ENCODE results near the gene MRTFA. TPM values are rescaled to one million over a fixed set of nuclear protein-coding genes. Genes with fewer than 3 reads are reported as not detected.

MRTFA gene
- total RNA-seq, 4 donors from 2014 or later, result 59.7 to 163 (median 111) TPM

- intact Hi-C loops (cut with DNase I; ENCODE audit: low total_unique reads), result no loop called here
- 52 to 53% methylated on average over 6 of the region's 6 CpGs for WGBS, 2 donors
- TF ChIP-seq CTCF (IDR thresholded peaks at IDR 0.05) (peak in 1 of 3 donors; percentile 91), POLR2A (IDR thresholded peaks at IDR 0.05) (no peak)
- peak in 1 of 2 donors; percentile 39 for DNase-seq (ENCODE audit: low spot score in 2 of 2)
- H3K4me3 ChIP-seq (ENCODE audit: low read depth, poor library complexity, severe bottlenecking), result no peak overlapping the region
These were observed 137.9 kb downstream of the MRTFA start for GRCh38 chr22:40498420-40499208.

- intact Hi-C loops (cut with DNase I; ENCODE audit: low total_unique reads), result no loop called here
- H3K4me3 ChIP-seq (ENCODE audit: low read depth, poor library complexity, severe bottlenecking), result no peak overlapping the region
- TF ChIP-seq POLR2A (IDR thresholded peaks at IDR 0.05) (no peak), CTCF (IDR thresholded peaks at IDR 0.05) (no peak)
- DNase-seq (ENCODE audit: low spot score in 2 of 2), result no peak
- WGBS, 2 donors, result 69 to 72% methylated on average over 2 of the region's 2 CpGs
These were observed 143.1 kb downstream of the MRTFA start for GRCh38 chr22:40493441-40493840.

- DNase-seq (ENCODE audit: low spot score in 2 of 2), result peak in 1 of 2 donors; percentile 28
- intact Hi-C loops (cut with DNase I; ENCODE audit: low total_unique reads), result no loop called here
- no peak overlapping the region for H3K4me3 ChIP-seq (ENCODE audit: low read depth, poor library complexity, severe bottlenecking)
- TF ChIP-seq POLR2A (IDR thresholded peaks at IDR 0.05) (no peak), CTCF (IDR thresholded peaks at IDR 0.05) (no peak)
- WGBS, 2 donors, result 23% methylated on average over 5 of the region's 5 CpGs
These were observed 144.4 kb downstream of the MRTFA start for GRCh38 chr22:40491990-40492631.

GRCh38 chr22:40487663-40488249, 148.8 kb downstream of the MRTFA start:
- TF ChIP-seq POLR2A (IDR thresholded peaks at IDR 0.05) (no peak), CTCF (IDR thresholded peaks at IDR 0.05) (peak in 1 of 3 donors; percentile 54)
- DNase-seq (ENCODE audit: low spot score in 2 of 2), result no peak
- intact Hi-C loops (cut with DNase I; ENCODE audit: low total_unique reads), result no loop called here
- no peak overlapping the region for H3K4me3 ChIP-seq (ENCODE audit: low read depth, poor library complexity, severe bottlenecking)
- 43 to 44% methylated on average over 3 of the region's 3 CpGs for WGBS, 2 donors

- TF ChIP-seq CTCF (IDR thresholded peaks at IDR 0.05), result no peak
- TF ChIP-seq POLR2A (IDR thresholded peaks at IDR 0.05), result no peak
- intact Hi-C loops (cut with DNase I; ENCODE audit: low total_unique reads), result no loop called here
- H3K4me3 ChIP-seq (ENCODE audit: low read depth, poor library complexity, severe bottlenecking), result no peak overlapping the region
- WGBS, 2 donors, result 68 to 69% methylated on average over 2 of the region's 2 CpGs
- DNase-seq (ENCODE audit: low spot score in 2 of 2), result no peak
These were observed 149.4 kb downstream of the MRTFA start for GRCh38 chr22:40486962-40487602.

All from lower leg skin (tissue), 4 donors.